Uterine smooth muscle cell (primary cell): ENCODE results near the gene TMEM138. TPM values are rescaled to one million over a fixed set of nuclear protein-coding genes. Genes with fewer than 3 reads are reported as not detected.

ENCODE experiments used
- total RNA-seq: library from RNA; depleted of rRNA; stranded (reverse); fragments of >200 nt; gene quantifications from 2 replicates; pipeline ENCODE4 v1.2.3, GENCODE V29; 2014

The TMEM138 gene
- total RNA-seq = 15.4 and 19.0 TPM in 2 replicates

GRCh38 chr11:61361741-61362541 lies at the start of gene TMEM138, which contains the start of gene CYB561A3:
Gene TMEM138, plus strand, starts transcription at chr11:61362374. Its CDS starts 2,017 bp downstream, at chr11:61364391.
Gene CYB561A3, minus strand, starts transcription at chr11:61361882. Its CDS starts 5,169 bp downstream, at chr11:61356713.

GRCh38 chr11:61332797-61333549 lies 29.2 kb upstream of the TMEM138 start, which contains the start of the genes DDB1 and TKFC:
Gene DDB1, minus strand, starts transcription at chr11:61333105. Its CDS starts 137 bp downstream, at chr11:61332968.
Gene TKFC, plus strand, starts transcription at chr11:61333228. Its CDS starts 1,501 bp downstream, at chr11:61334729.

Other genes starting within 250 kb of the TMEM138 start
- gene VPS37C, start 200.9 kb upstream of the TMEM138 start, total RNA-seq = 9.6 and 11.5 TPM in 2 replicates
- not detected in 2 replicates for gene PGA3, start 158.9 kb upstream of the TMEM138 start, total RNA-seq
- not detected in 2 replicates for gene PGA4, start 140.0 kb upstream of the TMEM138 start, total RNA-seq
- not detected in 2 replicates for gene PGA5, start 121.2 kb upstream of the TMEM138 start, total RNA-seq
- 0.11 and 0.62 TPM in 2 replicates for gene VWCE, start 67.1 kb upstream of the TMEM138 start, total RNA-seq
- gene DDB1, start 29.3 kb upstream of the TMEM138 start, total RNA-seq = 353 and 373 TPM in 2 replicates
- gene TKFC, start 29.1 kb upstream of the TMEM138 start, total RNA-seq = 18.8 and 26.5 TPM in 2 replicates
- 33.6 and 43.5 TPM in 2 replicates for gene CYB561A3, start 492 bp upstream of the TMEM138 start, total RNA-seq
- 8.3 and 8.5 TPM in 2 replicates for gene TMEM216, start 30.2 kb downstream of the TMEM138 start, total RNA-seq
- gene CPSF7, start 67.6 kb downstream of the TMEM138 start, total RNA-seq = 15.4 and 16.6 TPM in 2 replicates
- gene SDHAF2, start 67.8 kb downstream of the TMEM138 start, total RNA-seq = 33.8 and 35.1 TPM in 2 replicates
- 0.22 TPM in 1 of 2 replicates, not detected in the other for gene LRRC10B, start 146.4 kb downstream of the TMEM138 start, total RNA-seq
- 31.4 and 43.6 TPM in 2 replicates for gene SYT7, start 218.7 kb downstream of the TMEM138 start, total RNA-seq